ENCODE measurements around the gene SHISAL2B.

- TF ChIP-seq CTCF (IDR thresholded peaks at IDR 0.05) (no peak), ZBTB21 (CRISPR knock-in tag; IDR thresholded peaks at IDR 0.05; ENCODE audit: borderline replicate concordance) (no peak), TCF7 (CRISPR knock-in tag; IDR thresholded peaks at IDR 0.05; ENCODE audit: low read depth) (no peak), NFE2L1 (CRISPR knock-in tag; IDR thresholded peaks at IDR 0.05) (no peak), TP53 (CRISPR knock-in tag; IDR thresholded peaks at IDR 0.05) (no peak)
Measured at GRCh38 chr5:64653766-64654560, 36.3 kb upstream of the SHISAL2B start.

Measured in WTC11 (cell line).